Measurements from ENCODE around the gene FAM193A. TPM values are rescaled to one million over a fixed set of nuclear protein-coding genes. Genes with fewer than 3 reads are reported as not detected.

The FAM193A gene
- total RNA-seq, 1 donor from 2014 or later, result 28.9 TPM

- TF ChIP-seq CTCF (IDR thresholded peaks at IDR 0.05), result no peak
These were observed 32.6 kb upstream of the FAM193A start for GRCh38 chr4:2503809-2504208.

GRCh38 chr4:2507259-2507658 is 29.2 kb upstream of the FAM193A start:
- intact Hi-C loops (cut with DNase I), result no loop called here
- DNase-seq (no peak), ATAC-seq (no peak)
- Histone ChIP-seq H3K27me3 (no peaks in the 10 kb centered on the region), H3K27ac (no peak overlapping the region), H3K9me3 (no peaks in the 10 kb centered on the region), H3K4me3 (no peak overlapping the region), H3K36me3 (peaks cover 60% of the 10 kb centered on the region), H3K4me1 (no peaks in the 10 kb centered on the region)
- no peak for TF ChIP-seq CTCF (IDR thresholded peaks at IDR 0.05)

More at GRCh38 chr4:2503809-2504208, 32.6 kb upstream of the FAM193A start:
- H3K4me3 ChIP-seq, result no peak overlapping the region
- ATAC-seq (no peak), DNase-seq (no peak)
- H3K27me3 ChIP-seq, result no peaks in the 10 kb centered on the region
- H3K27ac ChIP-seq, result no peak overlapping the region
- intact Hi-C loops (cut with DNase I), result no loop called here
- no peaks in the 10 kb centered on the region for H3K9me3 ChIP-seq
- H3K36me3 ChIP-seq, result peaks cover 68% of the 10 kb centered on the region
- no peaks in the 10 kb centered on the region for H3K4me1 ChIP-seq

- no peaks in the 10 kb centered on the region for H3K9me3 ChIP-seq
- ATAC-seq, result no peak
- no peak overlapping the region for H3K4me3 ChIP-seq
- H3K4me1 ChIP-seq, result no peaks in the 10 kb centered on the region
- no peaks in the 10 kb centered on the region for H3K27me3 ChIP-seq
- intact Hi-C loops (cut with DNase I), result no loop called here
- no peak for DNase-seq
- H3K36me3 ChIP-seq, result peaks cover 60% of the 10 kb centered on the region
- H3K27ac ChIP-seq, result no peak overlapping the region
- TF ChIP-seq CTCF (IDR thresholded peaks at IDR 0.05), result no peak
These were observed 28.6 kb upstream of the FAM193A start for GRCh38 chr4:2507855-2508254.

- TF ChIP-seq CTCF (IDR thresholded peaks at IDR 0.05), result no peak
- no peaks in the 10 kb centered on the region for H3K4me1 ChIP-seq
- intact Hi-C loops (cut with DNase I), result no loop called here
- DNase-seq, result no peak
- H3K27ac ChIP-seq, result no peak overlapping the region
- no peaks in the 10 kb centered on the region for H3K9me3 ChIP-seq
- no peak for ATAC-seq
- H3K36me3 ChIP-seq, result peaks cover 72% of the 10 kb centered on the region
- H3K4me3 ChIP-seq, result no peak overlapping the region
- no peaks in the 10 kb centered on the region for H3K27me3 ChIP-seq
These were observed 25.8 kb upstream of the FAM193A start for GRCh38 chr4:2510351-2511259.

GRCh38 chr4:2511645-2512131 is 24.8 kb upstream of the FAM193A start:
- no peak overlapping the region for H3K4me3 ChIP-seq
- no peak for TF ChIP-seq CTCF (IDR thresholded peaks at IDR 0.05)
- DNase-seq, result no peak
- ATAC-seq, result no peak
- H3K27ac ChIP-seq, result no peak overlapping the region
- no peaks in the 10 kb centered on the region for H3K27me3 ChIP-seq
- H3K36me3 ChIP-seq, result peaks cover 73% of the 10 kb centered on the region
- no peaks in the 10 kb centered on the region for H3K9me3 ChIP-seq
- intact Hi-C loops (cut with DNase I), result no loop called here
- H3K4me1 ChIP-seq, result no peaks in the 10 kb centered on the region

Measured in upper lobe of right lung (tissue), 1 donor.